Cardiac fibroblast (primary cell): ENCODE results near the gene BCL7C.
"Not testable (repeated sequence)": the region's sequence is repeated elsewhere in the genome, so short reads cannot be mapped to it uniquely, and the experiment has no call there.

Source experiments
- DNase-seq, 2 donors: peaks; one replicate each; pipeline versions ENCODE4 v3.0.0 to v3.0.0-alpha.2; 2010; ENCODE audit warnings: low read depth in 2 of 2
- H3K4me3 ChIP-seq, 2 donors: replicated peaks in 1 of 2; 1 replicate in 1 of 2; 2 replicates in 1 of 2; pipeline ENCODE4 v1.5.1; 2011; ENCODE audit warnings: low read depth in 2 of 2, low read length in 2 of 2, mild to moderate bottlenecking in 2 of 2, moderate library complexity in 1 of 2
- TF ChIP-seq, protein P1 (sequence below): IDR thresholded peaks from one replicate; pipeline ENCODE4 v1.5.1; 2011; ENCODE audit warnings: low read depth, mild to moderate bottlenecking, low read length, inconsistent platforms

Gene BCL7C

DNA sequence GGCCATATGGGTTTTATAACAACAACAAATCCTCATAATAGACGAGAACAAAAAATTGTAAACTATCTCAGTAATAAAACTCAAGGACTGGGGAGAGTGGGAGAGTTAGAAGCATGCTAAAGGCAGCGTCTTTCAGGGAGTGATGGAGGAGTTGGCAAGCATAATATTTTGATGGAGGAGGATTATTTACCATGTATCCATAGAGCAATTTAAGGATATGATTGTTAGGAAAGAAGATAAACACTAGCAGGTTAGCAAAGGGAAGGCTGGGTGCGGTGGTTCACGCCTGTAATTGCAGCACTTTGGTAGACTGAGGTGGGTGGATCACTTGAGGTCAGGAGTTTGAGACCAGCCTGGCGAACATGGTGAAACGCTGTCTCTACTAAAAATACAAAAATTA lies 27.8 kb downstream of the BCL7C start:
- TF ChIP-seq, protein P1, sequence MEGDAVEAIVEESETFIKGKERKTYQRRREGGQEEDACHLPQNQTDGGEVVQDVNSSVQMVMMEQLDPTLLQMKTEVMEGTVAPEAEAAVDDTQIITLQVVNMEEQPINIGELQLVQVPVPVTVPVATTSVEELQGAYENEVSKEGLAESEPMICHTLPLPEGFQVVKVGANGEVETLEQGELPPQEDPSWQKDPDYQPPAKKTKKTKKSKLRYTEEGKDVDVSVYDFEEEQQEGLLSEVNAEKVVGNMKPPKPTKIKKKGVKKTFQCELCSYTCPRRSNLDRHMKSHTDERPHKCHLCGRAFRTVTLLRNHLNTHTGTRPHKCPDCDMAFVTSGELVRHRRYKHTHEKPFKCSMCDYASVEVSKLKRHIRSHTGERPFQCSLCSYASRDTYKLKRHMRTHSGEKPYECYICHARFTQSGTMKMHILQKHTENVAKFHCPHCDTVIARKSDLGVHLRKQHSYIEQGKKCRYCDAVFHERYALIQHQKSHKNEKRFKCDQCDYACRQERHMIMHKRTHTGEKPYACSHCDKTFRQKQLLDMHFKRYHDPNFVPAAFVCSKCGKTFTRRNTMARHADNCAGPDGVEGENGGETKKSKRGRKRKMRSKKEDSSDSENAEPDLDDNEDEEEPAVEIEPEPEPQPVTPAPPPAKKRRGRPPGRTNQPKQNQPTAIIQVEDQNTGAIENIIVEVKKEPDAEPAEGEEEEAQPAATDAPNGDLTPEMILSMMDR = no peak
- no peak overlapping the region for H3K4me3 ChIP-seq
- no peak for DNase-seq

DNA sequence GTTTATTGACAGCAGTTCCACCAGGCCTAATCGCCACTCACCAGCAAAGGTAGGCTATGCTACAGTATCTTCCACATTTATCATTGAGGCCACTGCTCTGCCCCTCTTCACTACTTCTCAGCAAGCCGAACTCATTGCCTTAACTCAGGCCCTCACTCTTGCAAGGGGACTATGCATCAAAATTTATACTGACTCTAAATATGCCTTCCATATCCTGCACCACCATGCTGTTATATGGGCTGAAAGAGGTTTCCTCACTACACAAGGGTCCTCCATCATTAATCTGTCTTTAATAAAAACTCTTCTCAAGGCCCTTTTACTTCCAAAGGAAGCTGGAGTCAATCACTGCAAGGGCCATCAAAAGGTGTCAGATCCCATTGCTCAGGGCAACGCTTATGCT lies 30.7 kb downstream of the BCL7C start:
- not testable (repeated sequence) for DNase-seq

DNA sequence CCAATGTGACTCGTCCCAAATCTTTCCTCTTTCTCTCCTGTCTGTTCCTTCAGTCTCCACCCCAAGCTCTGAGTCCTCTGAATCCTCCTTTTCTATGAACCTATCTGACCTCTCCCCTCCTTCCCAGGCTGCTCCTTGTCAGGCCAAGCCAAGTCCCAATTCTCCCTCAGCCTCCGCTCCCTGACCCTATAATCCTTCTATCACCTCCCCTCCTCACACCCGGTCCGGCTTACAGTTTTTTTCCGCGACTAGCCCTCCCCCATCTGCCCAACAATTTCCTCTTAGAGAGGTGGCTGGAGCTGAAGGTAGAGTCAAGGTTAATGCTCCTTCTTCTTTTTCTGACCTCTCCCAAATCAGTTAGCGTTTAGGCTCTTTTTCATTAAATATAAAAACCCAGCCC lies 33.1 kb downstream of the BCL7C start:
- H3K4me3 ChIP-seq, DNase-seq: not testable (repeated sequence)

More for the DNA sequence above, 30.7 kb downstream of the BCL7C start:
- not testable (repeated sequence) for H3K4me3 ChIP-seq

DNA sequence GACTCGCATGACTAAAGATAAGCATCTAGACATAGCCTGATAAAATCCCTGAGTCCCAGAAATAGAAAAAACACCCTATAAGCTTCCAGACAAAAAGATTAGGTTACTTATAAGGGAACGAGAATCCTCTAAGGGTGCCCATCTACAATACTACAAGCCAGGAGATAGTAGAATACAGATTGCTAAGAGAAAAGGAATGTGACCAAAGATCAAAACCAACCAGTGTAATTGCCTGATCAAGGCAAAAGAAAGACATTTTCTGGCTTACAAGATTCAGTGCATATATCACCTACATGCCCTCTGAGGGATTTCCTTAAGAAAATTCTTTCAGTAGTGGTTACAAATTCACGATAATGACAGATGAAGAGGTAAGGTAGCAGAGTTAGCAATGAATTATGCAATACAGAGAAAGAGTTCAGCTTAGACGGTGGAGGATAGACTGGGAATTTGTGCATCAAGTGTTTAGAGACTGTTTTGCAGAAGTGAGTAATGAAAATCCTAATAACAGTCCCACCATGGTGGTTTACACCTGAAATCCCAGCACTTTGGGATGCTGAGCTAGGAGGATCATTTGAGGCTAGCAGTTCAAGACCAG lies 35.0 kb downstream of the BCL7C start:
- TF ChIP-seq, protein P1 = no peak
- no peak overlapping the region for H3K4me3 ChIP-seq
- no peak for DNase-seq

DNA sequence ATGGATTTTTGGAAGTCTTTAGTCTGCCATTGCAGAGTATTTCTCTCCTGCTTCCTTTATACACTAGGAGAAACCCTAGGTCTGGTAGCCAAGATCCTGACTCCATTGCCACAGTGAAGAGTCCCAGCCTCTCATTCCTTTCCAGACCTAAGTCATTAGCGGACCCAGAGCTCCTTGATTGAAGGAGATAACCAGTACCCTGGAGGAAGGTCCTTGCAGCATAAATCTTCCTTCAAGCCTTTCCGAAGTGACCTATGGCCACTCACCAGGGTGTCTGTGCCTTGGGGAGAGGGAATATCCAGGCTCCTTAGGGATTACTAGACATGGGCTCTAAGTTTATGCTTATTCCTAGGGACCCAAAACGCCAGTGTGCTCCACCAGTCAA lies 35.8 kb downstream of the BCL7C start:
- no peak overlapping the region for H3K4me3 ChIP-seq
- TF ChIP-seq, protein P1 = no peak
- DNase-seq = no peak

DNA sequence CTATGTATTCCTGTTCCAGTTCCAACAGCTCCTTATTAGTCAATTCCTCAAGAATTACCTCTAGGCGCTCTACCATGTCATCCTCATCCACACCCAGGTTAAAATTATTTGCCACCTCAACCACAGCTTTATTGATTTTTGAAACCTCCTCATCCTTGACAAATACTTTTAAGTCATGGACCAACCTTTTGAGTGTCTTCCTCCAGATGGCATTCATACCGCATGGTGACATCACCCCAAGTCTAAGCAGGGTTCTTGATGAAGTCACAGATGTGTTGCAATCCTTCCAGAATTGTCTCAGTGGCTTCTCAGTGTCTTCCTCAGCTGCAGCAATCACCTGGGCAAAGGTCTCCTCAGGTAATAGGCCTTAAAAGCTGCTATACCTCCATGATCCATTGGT lies 40.1 kb downstream of the BCL7C start:
- TF ChIP-seq, protein P1 = no peak

DNA sequence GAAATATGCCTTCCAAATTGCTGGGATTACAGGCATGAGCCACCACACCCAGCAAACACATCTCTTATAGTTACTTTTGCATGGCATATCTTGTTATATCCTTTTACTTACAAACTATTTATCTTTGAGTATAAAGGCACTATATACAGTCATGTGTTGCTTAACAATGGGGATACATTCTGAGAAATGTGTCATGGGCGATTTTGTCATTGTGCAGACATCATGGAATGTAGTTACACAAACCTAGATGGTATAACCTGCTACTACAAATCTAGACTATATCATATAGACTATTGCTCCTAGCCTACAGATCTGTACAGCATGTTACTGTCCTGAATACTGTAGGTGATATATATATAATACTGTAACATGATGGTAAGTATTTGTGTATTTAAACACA lies 43.6 kb downstream of the BCL7C start:
- H3K4me3 ChIP-seq = no peak overlapping the region
- TF ChIP-seq, protein P1 = no peak
- peak in 1 of 2 donors; percentile 18 for DNase-seq

More for the DNA sequence above, 40.1 kb downstream of the BCL7C start:
- H3K4me3 ChIP-seq = no peak overlapping the region
- DNase-seq = peak in 1 of 2 donors; percentile 19

DNA sequence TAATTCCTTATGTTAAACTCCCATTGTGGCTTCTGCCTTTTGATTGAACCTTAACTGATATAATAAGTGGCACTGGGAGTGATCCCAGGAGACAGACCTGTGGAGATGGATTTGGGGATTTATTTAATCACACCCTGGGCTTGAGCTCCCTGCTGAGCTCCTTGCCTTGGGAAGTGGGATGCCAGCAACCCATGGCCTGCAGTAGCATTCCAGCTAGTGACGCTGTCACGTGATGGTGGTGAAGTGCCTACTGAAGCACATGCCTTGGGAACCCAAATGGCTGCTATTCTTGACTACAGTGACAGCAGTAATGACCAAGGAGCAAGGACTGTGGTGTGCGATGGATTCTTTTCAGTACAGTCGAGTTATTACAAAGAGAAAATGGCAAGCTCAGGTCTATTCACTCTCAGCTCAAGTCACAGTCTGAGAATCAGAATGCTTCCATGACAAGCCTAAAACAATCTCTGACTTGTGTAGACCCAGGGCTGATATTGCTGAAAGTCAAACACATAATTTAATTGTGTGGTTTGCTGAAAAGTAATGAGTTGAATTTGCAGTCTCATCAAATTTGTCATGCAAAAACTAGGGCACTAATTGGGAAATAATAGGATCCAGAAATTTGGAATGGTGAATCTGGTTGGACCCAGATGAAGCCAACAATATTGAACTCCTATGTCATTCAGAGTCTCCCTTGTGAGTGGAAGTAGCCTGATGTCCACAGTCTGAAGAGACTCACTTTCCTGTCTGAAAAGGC lies 47.1 kb downstream of the BCL7C start:
- no peak for DNase-seq
- TF ChIP-seq, protein P1 = no peak
- H3K4me3 ChIP-seq = no peak overlapping the region
